Prostate gland (tissue), 2 donors: ENCODE measurements around the gene UBE2Q2.

Experiments used
- CTCF ChIP-seq, 4 experiments: fragments of 200-600 bp in 2 of 4; fragments of 450-650 bp in 2 of 4; sonication (generic) in 2 of 4; IDR thresholded peaks; 1 replicate in 3 of 4; 2 replicates in 1 of 4; pipeline ENCODE4 v1.5.1; 2016 to 2019; ENCODE audit warnings: antibody characterized with exemption in 4 of 4, mild to moderate bottlenecking in 2 of 4, moderate library complexity in 2 of 4
- POLR2A ChIP-seq: fragments of 450-650 bp; IDR thresholded peaks from one replicate; pipeline ENCODE4 v1.6.1; 2016; ENCODE audit warnings: antibody characterized with exemption, mild to moderate bottlenecking

GRCh38 chr15:75920079-75920478 lies 76.8 kb downstream of the UBE2Q2 start:
- no peak for TF ChIP-seq POLR2A
- no peak for TF ChIP-seq CTCF (IDR thresholded peaks at IDR 0.05)
